Spleen (tissue), 7 donors: Measurements from ENCODE around the gene H1-8.

ENCODE experiments used
- POLR2A ChIP-seq, 3 donors: fragments of 450-650 bp; IDR thresholded peaks; one replicate each; pipeline ENCODE4 v1.5.1; 2017; ENCODE audit warnings: antibody characterized with exemption in 3 of 3, mild to moderate bottlenecking in 1 of 3
- POLR2AphosphoS5 ChIP-seq, 3 donors: sonication (generic); formaldehyde crosslinking; IDR thresholded peaks; one replicate each; pipeline ENCODE4 v1.5.1; 2017; ENCODE audit warnings: antibody characterized with exemption in 3 of 3
- TF ChIP-seq, protein P1 (sequence below), 11 experiments: fragments of 200-600 bp in 7 of 11; fragments of 450-650 bp in 4 of 11; sonication (generic) in 4 of 11; IDR thresholded peaks in 8 of 11; conservative IDR thresholded peaks in 3 of 11; 1 replicate in 7 of 11; 2 replicates in 4 of 11; pipeline versions ENCODE4 v1.4.0 to v1.8.0; 2016 to 2021; ENCODE audit warnings: antibody characterized with exemption in 11 of 11, inconsistent platforms in 4 of 11, mild to moderate bottlenecking in 1 of 11
- donor health status: DM: no; HTN: no; CAD: no; lungs with moderate emphysema.
- donor health status: DM: no; HTN: no; CAD: no.
- donor health status: DM: no; HTN: no; CAD: no.

DNA sequence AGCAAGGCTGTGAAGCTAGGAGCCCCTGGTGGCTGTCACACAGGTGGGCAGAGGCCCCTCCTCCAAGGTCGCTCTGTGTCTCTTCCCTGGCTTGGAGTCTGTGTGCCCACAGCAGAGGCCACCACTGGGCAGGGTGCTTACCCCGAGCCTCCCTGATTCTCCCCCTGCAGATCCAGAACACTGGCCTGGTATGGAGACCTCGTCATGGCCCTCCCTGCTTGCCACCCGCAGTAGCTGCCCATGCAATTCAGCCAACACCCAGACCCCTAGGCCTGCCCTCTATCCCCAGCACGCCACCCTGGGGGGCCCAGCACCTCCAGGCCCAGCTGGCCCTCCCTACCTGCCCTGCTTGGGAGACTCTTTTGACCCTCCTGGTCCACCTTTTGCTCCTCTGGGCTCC is 20.0 kb upstream of the H1-8 start:
- TF ChIP-seq, protein P1, sequence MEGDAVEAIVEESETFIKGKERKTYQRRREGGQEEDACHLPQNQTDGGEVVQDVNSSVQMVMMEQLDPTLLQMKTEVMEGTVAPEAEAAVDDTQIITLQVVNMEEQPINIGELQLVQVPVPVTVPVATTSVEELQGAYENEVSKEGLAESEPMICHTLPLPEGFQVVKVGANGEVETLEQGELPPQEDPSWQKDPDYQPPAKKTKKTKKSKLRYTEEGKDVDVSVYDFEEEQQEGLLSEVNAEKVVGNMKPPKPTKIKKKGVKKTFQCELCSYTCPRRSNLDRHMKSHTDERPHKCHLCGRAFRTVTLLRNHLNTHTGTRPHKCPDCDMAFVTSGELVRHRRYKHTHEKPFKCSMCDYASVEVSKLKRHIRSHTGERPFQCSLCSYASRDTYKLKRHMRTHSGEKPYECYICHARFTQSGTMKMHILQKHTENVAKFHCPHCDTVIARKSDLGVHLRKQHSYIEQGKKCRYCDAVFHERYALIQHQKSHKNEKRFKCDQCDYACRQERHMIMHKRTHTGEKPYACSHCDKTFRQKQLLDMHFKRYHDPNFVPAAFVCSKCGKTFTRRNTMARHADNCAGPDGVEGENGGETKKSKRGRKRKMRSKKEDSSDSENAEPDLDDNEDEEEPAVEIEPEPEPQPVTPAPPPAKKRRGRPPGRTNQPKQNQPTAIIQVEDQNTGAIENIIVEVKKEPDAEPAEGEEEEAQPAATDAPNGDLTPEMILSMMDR (IDR thresholded peaks at IDR 0.05 in 8 of 11, conservative IDR thresholded peaks at IDR 0.05 in 3 of 11), result no peak
- no peak for TF ChIP-seq POLR2AphosphoS5 (IDR thresholded peaks at IDR 0.05)
- no peak for TF ChIP-seq POLR2A (IDR thresholded peaks at IDR 0.05)
